Psoas muscle (tissue), 8 donors: ENCODE measurements around the gene ZDHHC12. TPM values are rescaled to one million over a fixed set of nuclear protein-coding genes. Genes with fewer than 3 reads are reported as not detected.
A peak's percentile ranks its signal among the peaks of the same experiment; 100 is the strongest.
"Not testable (repeated sequence)": the region's sequence is repeated elsewhere in the genome, so short reads cannot be mapped to it uniquely, and the experiment has no call there.

ENCODE experiments used
- ATAC-seq, 4 donors: fragments of 200-7000 bp; cut with Tn5 transposase; one replicate each; pipeline ENCODE4 v1.9.1; 2020; ENCODE audit warnings: moderate library complexity in 3 of 4, mild to moderate bottlenecking in 2 of 4
- DNase-seq, 2 donors: peaks; one replicate each; pipeline ENCODE4 v3.0.0-alpha.2; 2020
- H3K27ac ChIP-seq: fragments of 200-600 bp; one replicate; pipeline ENCODE4 v1.8.0; 2022
- H3K27me3 ChIP-seq, 3 donors: fragments of 200-600 bp in 1 of 3; one replicate each; pipeline versions ENCODE4 v1.6.1 to v1.8.0; 2013 to 2022; ENCODE audit warnings: low read length in 2 of 3, mild to moderate bottlenecking in 2 of 3, moderate library complexity in 1 of 3; ENCODE audit not compliant: insufficient read depth in 3 of 3
- H3K36me3 ChIP-seq, 2 donors: fragments of 200-600 bp in 1 of 2; one replicate each; pipeline versions ENCODE4 v1.6.1 to v1.8.0; 2013 to 2022; ENCODE audit warnings: low read depth in 1 of 2, mild to moderate bottlenecking in 1 of 2, moderate library complexity in 1 of 2; ENCODE audit not compliant: insufficient read depth in 1 of 2
- H3K4me1 ChIP-seq: fragments of 200-600 bp; one replicate; pipeline ENCODE4 v1.8.0; 2022
- H3K4me3 ChIP-seq: fragments of 200-600 bp; one replicate; pipeline ENCODE4 v1.8.0; 2022; ENCODE audit warnings: mild to moderate bottlenecking
- H3K9me3 ChIP-seq: fragments of 200-600 bp; one replicate; pipeline ENCODE4 v1.8.0; 2022
- CTCF ChIP-seq: fragments of 200-600 bp; IDR thresholded peaks from one replicate; pipeline ENCODE4 v1.8.0; 2022; ENCODE audit warnings: antibody characterized with exemption
- WGBS, 3 donors: extraction: QIAGEN DNeasy Blood & Tissue Kit; methylation state at CpG; one replicate each; pipeline versions ENCODE4 v1.1.6 to v1.1.7; 2013; 5-methylcytosine and 5-hydroxymethylcytosine counted together
- intact Hi-C, 2 donors: fragments of 100-400 bp; cut with DNase I; formaldehyde crosslinking; loops; one replicate each; pipeline versions ENCODE4 v1.11.0 to v1.14.2; 2022
- polyA plus RNA-seq, 3 donors: library from polyadenylated mRNA; stranded (reverse); fragments of 200-250 nt; gene quantifications; one replicate each; pipeline ENCODE4 v1.2.3, GENCODE V29; 2013
- total RNA-seq, 4 donors: library from RNA; stranded (reverse); fragmentation: NEBNext Ultra II Directional in 2 of 4; extraction: Animal tissue kit (Norgen Biotek cat#: 25700) in 2 of 4; gene quantifications; one replicate each; pipeline versions ENCODE4 v1.2.1 to v1.2.4, GENCODE V29; 2021 to 2023
- donor health status: healthy with polysubstance abuse.
- donor health status: DM: no; HTN: no; CAD: no; lungs with moderate emphysema.
- donor health status: Bipolar disorder and iron deficiency.
- donor health status: healthy.
- donor health status: DM: yes; HTN: yes; CAD: no.
- donor health status: DM: no; HTN: no; CAD: no.
- donor health status: DM: no; HTN: no; CAD: no.
- donor health status: DM: yes; HTN: yes; CAD: no.

ZDHHC12 gene
- total and polyA plus RNA-seq, 7 donors, result 4.5 to 18.5 (median 7.2) TPM

- Histone ChIP-seq H3K9me3 (no peaks in the 10 kb centered on the region), H3K4me3 (no peak overlapping the region), H3K27ac (no peak overlapping the region), H3K36me3 (peaks cover 0 to 62% of the 10 kb centered on the region in 2 donors), H3K27me3 (no peaks in the 10 kb centered on the region), H3K4me1 (peaks cover 11% of the 10 kb centered on the region)
- TF ChIP-seq CTCF, result no peak
- no peak for ATAC-seq
- intact Hi-C loops, result no loop called here
- 74 to 84% (median 77%) methylated on average over 6 of the region's 6 CpGs for WGBS, 3 donors
- no peak for DNase-seq
Measured at GRCh38 chr9:128694344-128694743, 29.6 kb downstream of the ZDHHC12 start.

DNA sequence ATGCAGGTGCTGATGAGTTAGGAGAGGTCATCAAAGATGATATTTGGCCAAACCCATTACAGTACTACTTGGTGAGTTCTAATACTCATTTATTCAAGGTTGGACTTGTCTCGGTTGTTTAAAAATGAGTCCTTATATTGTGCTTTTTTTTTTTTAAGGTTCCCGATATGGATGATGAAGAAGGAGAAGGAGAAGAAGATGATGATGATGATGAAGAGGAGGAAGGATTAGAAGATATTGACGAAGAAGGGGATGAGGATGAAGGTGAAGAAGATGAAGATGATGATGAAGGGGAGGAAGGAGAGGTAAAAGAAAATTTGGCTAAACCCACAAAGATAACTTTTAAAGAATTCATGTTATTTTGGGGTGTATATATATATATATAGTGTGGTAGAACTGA lies 30.2 kb downstream of the ZDHHC12 start:
- H3K27ac ChIP-seq, H3K27me3 ChIP-seq, intact Hi-C loops, H3K4me3 ChIP-seq, DNase-seq, ATAC-seq, H3K9me3 ChIP-seq: not testable (repeated sequence)
- WGBS, 3 donors, result 78 to 85% (median 82%) methylated on average over 3 of the region's 3 CpGs
- peaks cover 11% of the 10 kb centered on the region for H3K4me1 ChIP-seq
- H3K36me3 ChIP-seq, result peaks cover 0 to 62% of the 10 kb centered on the region in 2 donors

- H3K9me3 ChIP-seq, result no peaks in the 10 kb centered on the region
- WGBS, 3 donors, result 17 to 19% (median 19%) methylated on average over 5 of the region's 5 CpGs
- DNase-seq (no peak), ATAC-seq (no peak)
- peak overlapping the region; percentile 66 for H3K27ac ChIP-seq
- no peak for TF ChIP-seq CTCF
- peaks cover 11% of the 10 kb centered on the region for H3K4me1 ChIP-seq
- H3K36me3 ChIP-seq, result peaks cover 0 to 47% of the 10 kb centered on the region in 2 donors
- H3K4me3 ChIP-seq, result peak overlapping the region; percentile 90
- H3K27me3 ChIP-seq, result no peaks in the 10 kb centered on the region
- intact Hi-C loops, result no loop called here
Measured at GRCh38 chr9:128690684-128691034, 33.3 kb downstream of the ZDHHC12 start.

DNA sequence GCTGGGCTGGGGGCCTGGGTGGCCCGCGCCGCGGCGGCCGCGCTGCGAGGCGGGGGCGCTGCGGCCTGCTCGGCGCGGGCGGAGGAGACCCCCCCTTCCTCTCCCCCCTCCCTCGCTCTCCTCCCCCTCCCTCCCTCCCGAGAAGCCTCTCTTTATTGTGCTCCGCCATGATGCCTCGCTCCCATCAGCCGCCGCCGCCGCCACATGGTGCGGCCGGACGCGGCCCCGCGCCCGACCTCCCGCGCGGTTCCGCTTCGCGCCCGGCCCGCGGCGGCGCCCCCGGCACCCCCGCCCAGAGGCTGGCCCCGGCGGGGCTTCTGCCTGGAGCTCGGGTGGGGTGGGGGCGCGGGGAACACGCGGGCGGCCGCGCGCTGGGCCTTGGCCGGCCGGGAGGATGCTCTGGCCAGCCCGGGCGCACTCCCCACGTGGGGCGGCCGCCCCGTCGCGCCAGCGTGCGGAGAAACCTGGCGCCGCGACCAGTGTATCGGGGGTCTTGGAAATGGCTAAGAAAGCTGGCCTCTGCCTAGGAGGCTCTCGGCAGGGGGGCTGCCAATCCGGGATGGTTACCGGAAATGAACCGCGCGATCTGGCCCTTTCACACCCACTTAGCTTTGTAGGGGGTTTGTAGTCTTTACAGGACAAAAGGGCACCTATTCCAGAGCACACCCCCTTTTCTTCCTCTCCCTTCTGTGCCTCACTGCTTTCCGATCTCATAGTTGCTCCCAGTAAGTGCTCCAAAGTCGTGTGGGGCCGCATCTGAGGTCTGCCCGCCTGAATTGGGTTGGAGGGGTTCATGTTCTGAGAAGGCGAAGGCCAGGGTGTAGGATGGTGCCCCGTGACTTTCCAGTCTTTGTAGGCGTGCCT lies 33.9 kb downstream of the ZDHHC12 start:
- Histone ChIP-seq H3K9me3 (no peaks in the 10 kb centered on the region), H3K36me3 (peaks cover 0 to 42% of the 10 kb centered on the region in 2 donors), H3K4me3 (peak overlapping the region; percentile 90), H3K4me1 (peaks cover 11% of the 10 kb centered on the region), H3K27ac (peak overlapping the region; percentile 66), H3K27me3 (no peaks in the 10 kb centered on the region)
- intact Hi-C loops, result no loop called here
- ATAC-seq (no peak), DNase-seq (peak in 1 of 2 donors; percentile 67)
- TF ChIP-seq CTCF, result no peak
- WGBS, 3 donors, result 1 to 2% (median 1%) methylated on average over 29 to 83 of the region's 83 CpGs

- TF ChIP-seq CTCF, result no peak
- ATAC-seq, result peak; percentile 31 to 45 (median 36)
- H3K27ac ChIP-seq, result peak overlapping the region; percentile 93
- DNase-seq, result peak; percentile 70 to 81
- WGBS, 3 donors, result 0 to 3% (median 0%) methylated on average over 26 to 79 of the region's 80 CpGs
- no peaks in the 10 kb centered on the region for H3K9me3 ChIP-seq
- peaks cover 0 to 35% of the 10 kb centered on the region in 2 donors for H3K36me3 ChIP-seq
- intact Hi-C loops, result no loop called here
- H3K4me1 ChIP-seq, result peaks cover 11% of the 10 kb centered on the region
- no peaks in the 10 kb centered on the region for H3K27me3 ChIP-seq
- H3K4me3 ChIP-seq, result peak overlapping the region; percentile 74
Measured at GRCh38 chr9:128689293-128689774, 34.6 kb downstream of the ZDHHC12 start.
